ENCODE results near the gene NRIP3.
"Not testable (repeated sequence)": the region's sequence is repeated elsewhere in the genome, so short reads cannot be mapped to it uniquely, and the experiment has no call there.

- TF ChIP-seq EZH2 (IDR thresholded peaks at IDR 0.05; ENCODE audit: low read length); CTCF (optimal IDR thresholded peaks at IDR 0.05 in 1 of 3, IDR thresholded peaks at IDR 0.05 in 1 of 3, conservative IDR thresholded peaks at IDR 0.05 in 1 of 3; ENCODE audit: extremely low read depth in 1 of 3, insufficient read depth in 2 of 3, low read length in 3 of 3): not testable (repeated sequence)
These were observed 17.0 kb downstream of the NRIP3 start for GRCh38 chr11:8986772-8987171.
